ENCODE data around the gene CHCHD5.
"Not testable (repeated sequence)": the region's sequence is repeated elsewhere in the genome, so short reads cannot be mapped to it uniquely, and the experiment has no call there.

Gene CHCHD5

DNA sequence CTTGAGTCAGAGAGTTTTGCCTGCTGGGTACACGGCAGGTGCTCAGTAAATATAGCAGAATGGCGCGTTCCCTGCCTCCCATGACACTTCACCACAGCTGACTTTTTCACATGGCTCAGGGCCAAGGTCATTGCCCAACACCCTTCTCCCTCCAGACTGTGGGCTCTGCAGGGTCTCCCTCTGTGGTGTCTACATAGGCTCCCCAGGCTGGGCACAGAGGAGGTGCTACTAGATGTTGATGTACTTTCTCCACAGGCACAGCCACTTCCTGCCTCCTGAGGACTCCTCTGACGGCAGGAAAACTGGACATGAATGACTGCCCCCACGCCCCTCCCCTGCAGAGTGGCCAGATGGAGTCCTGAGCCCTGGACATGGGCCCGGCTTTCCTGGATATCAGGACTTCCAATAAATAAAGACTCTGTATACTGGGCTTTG, 4.2 kb downstream of the CHCHD5 start:
- DNase-seq, result no peak

DNA sequence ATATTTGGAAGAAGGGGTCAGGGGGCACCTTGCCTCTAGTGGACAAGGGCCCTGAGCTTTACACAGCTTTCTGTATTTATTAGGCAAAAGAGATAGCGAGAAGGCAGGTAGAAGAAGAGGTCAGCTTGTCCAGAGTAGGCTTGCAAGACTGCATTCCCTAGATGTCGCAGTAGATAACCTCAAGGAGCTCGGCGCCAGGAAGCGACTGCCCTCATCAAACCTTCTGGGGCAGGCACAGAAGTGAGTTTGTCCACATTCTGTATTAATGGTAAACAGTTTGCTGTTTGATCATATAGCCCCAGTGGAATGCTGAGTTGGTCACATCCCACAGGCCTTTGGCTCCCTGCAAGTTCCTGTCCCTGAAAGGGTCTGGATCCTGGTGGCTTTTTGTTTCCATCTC, 7.0 kb downstream of the CHCHD5 start:
- DNase-seq, result no peak

DNA sequence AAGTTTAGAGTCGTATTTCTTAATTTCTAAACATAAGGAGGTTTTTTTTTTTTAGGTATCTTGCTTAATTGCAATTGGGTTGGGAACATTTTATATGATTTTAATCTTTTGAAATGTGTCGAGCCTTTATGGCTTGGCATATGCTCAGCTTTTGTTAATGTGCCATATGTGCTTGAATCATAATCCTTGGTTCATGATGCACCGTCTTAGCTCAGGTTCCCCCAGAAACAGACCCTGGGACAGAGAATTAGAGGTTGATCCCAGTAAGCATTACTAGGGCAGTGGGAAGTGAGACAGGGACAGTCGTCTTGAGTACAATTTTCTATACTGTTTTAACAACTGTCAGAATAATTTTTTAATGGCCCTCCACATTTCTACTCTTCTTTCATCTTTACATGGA, 9.3 kb downstream of the CHCHD5 start:
- DNase-seq, result no peak

DNA sequence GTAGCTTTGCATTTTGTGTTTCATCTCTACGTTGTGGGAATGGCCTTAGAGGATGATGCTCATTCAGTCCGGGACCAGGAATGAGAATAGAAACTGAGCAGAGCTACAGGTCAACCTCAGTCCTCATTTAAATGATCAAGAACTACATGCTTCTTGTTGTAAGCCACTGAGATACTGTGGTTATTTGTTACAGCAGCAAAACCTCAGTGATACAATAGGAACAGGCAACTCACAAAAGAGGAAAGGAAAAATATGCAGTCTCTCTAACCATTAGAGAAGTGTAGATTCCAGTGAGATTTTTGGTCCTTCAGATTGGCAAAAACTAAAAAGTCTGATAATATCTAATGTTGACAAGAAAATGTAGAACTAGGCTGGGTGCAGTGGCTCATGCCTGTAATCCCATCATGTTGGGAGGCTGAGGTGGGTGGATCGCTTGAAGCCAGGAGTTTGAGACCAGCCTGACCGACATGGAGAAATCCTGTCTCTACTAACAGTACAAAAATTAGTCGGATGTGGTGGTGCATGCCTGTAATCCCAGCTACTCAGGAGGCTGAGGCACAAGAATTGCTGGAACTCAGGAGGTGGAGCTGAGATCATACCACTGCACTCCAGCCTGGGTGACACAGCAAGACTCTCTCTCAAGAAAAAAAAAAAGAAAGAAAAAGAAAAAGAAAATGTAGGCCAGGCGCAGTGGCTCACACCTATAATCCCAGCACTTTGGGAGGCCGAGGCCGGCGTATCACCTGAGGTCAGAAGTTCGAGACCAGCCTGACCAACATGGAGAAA, 13.3 kb downstream of the CHCHD5 start:
- no peak for DNase-seq

DNA sequence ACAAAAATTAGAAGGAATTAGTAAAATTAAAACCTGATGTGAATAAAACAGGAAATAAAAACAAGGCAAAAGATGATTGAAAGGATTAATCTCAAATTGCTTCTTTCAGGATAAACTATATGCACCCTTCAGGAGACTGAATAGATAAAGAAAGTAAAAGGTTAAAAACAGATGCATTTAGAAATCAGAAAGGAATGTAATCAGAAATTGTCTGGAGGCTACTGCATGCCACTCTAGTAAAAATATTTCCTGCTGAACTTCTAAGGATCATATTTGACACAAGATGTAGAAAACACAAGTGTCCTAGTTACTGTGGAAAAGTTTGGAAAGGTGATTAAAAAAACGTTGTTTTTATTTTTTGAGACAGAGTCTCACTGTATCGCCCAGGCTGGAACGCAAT, 16.2 kb downstream of the CHCHD5 start:
- DNase-seq, result no peak

DNA sequence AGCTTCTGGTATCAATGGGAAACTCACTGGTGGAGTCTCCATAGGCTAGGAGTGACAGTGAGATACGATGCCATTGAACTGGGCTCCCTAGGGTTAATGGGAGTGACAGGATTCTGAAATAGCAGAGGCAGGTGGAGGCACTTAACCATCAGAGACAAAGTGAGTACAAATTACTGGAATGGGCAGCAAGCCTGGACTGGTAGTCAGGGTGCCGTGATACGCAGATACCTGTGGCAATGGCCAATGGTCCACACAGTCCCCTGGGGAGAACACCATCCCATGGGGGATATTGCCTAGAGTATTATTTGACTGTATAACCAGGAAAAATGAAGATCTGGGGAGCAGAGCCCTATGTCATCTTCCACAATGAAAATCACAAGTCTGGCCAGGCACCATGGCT, 17.3 kb downstream of the CHCHD5 start:
- DNase-seq, result no peak

DNA sequence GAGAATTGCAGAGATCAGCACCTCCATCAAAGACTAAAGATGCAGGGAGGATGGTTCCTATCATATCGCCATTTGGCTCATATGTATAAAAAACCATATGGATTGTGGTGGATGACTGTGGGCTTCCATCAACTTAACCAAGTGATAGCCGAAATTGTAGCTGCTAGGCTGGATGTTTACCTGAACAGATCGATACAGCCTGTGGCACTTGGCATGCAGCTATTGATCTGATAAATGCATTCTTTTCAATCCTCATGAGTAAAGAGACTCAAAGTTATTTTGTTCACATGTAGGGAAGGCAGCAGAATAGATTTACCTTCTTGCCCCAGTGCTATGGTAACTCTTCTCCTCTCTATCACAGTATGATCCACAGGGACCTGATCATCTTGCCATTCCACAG, 18.5 kb downstream of the CHCHD5 start:
- DNase-seq, result no peak

DNA sequence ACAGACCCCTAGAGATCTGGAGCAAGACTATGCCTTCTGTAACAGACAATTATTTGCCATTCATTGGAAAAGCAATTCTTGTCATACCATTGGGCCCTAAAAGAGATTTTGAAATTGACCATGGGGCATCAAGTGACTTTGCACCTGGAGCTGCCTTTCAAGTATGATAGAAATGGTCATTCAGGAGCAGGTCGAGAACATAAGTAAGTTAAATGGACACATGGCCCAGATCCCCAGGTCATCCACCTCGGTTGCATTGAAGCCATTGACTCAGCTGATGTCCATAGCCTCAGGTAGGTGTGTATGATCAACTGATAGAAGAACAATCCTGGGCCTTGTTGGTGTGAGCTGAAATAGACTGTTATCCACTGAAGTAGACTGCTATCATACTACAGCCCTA, 19.3 kb downstream of the CHCHD5 start:
- DNase-seq, result no peak

DNA sequence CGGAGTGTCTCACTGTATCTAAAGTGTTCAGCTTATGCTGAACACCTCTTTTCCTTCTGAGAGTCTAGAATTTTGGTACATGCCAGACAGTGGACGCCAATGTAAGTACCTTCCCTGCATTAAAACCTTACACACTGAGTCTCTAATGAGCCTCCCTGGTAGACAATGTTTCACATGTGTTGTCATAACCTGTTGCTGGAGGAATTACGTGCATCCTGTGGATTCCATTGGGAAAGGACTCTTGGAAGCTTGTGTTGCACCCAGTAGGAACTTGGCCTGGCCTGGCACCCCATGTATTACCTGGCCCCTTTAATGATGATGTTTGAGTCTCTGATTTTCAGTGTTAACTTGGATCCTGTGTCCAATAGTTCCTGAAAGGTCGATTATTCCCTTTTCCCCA, 20.5 kb downstream of the CHCHD5 start:
- no peak for DNase-seq

DNA sequence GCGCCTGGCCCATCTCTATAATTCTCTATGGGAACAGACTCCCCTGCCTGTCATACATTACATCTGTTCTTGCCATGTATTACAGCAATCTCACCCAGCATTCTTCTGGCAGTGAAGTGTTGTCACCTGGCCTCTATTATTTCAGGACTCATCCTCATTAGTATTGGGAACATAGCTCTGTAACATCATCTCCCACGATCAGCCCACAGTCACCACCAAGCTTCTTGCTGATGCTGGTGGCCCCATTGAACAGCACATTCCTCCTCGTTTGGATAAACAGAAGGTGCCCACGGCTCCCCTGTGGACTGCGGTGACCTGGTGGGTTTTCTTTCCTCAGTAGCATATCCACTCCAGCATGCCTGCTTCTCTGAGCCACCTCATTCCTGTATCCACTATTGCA, 21.5 kb downstream of the CHCHD5 start:
- DNase-seq, result no peak

DNA sequence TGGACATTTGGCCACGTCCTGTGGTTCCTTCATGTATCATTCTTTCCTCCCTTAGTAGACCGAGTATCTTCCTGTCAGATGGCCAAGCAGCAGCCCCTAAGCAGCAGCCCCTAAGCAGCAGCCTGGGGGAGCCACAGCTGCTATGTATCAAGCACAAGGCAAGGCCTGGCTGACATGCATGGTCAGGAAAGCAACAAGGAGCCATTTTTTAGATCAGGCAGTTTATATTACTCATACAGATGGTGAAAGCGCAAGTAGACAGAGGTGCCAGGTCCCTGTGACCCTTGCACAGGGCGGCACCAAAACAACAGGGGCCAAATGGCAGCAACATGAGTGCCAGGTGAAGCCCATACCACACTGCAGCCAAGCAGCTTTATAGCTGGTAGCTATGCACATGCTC, 22.1 kb downstream of the CHCHD5 start:
- no peak for DNase-seq

DNA sequence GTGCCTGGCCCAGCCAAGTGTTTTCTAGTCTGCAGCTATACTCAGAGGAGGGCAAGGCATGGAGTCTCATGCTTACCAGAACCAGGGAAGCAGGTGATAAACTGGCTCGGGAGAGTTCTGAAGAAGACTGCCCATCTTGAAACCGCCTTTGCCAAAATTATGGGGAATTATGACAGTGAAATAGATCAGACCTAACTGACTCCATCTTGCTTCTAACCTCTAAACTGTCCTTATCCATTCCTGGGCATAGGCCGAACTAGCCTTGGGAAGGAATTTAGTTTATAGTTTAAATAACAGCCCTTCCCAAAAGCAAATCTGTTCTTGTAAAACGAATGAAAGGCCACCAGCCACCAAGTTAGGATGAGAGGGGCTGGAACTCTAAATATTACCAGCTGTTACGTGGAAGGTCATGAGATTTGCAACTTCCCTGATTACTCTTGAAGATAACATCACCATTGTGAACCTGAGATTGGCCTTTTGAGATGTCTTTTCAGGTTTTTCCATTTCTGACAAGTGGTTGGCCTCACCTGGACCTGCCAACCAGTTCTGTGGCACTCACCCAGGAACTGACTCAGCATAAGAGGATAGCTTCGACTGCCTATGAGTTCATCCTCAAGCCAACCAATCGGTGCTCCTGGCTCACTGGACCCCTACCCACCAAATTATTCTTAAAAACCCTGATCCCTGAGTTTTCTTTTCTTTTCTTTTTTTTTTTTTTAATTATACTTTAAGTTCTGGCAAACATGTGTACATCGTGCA, 23.4 kb downstream of the CHCHD5 start:
- no peak for DNase-seq

DNA sequence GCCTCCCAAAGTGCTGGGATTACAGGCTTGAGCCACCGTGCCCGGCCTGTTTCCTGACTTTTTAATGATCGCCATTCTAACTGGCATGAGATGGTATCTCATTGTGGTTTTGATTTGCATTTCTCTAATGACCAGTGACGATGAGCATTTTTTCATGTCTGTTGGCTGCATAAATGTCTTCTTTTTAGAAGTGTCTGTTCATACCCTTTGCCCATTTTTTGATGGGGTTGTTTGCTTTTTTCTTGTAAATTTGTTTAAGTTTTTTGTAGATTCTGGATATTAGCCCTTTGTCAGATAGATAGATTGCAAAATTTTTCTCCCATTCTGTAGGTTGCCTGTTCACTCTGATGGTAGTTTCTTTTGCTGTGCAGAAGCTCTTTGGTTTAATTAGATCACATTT, 24.9 kb downstream of the CHCHD5 start:
- DNase-seq, result not testable (repeated sequence)

DNA sequence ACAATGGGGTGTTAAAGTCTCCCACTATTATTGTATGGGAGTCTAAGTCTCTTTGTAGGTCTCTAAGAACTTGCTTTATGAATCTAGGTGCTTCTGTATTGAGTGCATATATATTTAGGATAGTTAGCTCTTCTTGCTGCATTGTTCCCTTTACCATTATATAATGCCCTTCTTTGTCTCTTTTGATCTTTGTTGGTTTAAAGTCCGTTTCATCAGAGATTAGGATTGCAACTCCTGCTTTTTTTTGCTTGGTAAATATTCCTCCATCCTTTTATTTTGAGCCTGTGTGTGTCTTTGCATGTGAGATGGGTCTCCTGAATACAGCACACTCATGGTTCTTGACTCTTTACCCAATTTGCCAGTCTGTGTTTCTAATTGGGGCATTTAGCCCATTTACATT, 27.9 kb downstream of the CHCHD5 start:
- DNase-seq, result not testable (repeated sequence)

DNA sequence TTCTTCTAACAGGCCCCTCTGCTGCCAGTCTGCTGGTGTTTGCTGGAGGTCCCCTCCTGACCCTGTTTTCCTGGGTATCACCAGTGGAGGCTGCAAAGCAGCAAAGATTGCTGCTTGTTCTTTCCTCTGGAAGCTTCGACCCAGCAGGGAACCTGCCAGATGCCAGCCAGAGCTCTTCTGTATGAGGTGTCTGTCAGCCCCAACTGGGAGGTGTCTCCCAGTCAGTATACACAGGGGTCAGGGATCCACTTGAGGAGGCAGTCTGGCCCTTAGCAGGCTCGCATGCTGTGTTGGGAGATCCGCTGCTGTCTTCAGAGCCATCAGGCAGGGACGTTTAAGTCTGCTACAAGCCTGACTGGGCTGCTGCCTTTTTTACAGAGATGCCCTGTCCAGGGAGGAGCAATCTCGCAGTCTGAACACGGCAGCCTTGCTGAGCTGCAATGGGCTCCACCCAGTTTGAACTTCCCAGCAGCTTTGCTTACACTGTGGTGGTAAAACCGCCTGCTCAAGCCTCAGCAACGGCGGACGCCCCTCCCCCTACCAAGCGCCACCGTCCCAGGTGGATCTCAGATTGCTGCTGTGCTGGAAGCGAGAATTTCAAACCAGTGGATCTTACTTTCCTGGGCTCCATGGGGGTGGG, 29.9 kb downstream of the CHCHD5 start:
- DNase-seq, result no peak

DNA sequence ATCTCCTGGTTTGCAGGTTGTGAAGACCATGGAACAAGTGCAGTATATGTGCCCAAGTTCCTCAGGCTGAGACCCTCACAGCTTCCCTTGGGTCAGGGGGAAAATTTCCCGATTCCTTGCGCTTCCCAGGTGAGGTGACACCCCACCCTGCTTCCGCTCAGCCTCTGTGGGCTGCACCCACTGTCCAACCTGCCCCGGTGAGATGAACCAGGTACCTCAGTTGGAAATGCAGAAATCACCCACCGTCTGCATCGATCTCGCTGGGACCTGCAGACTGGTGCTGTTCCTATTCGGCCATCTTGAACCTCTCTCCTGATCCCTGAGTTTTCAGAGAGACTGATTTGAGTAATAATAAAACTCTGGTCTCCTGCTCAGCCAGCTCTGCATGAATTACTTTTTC, 30.6 kb downstream of the CHCHD5 start:
- DNase-seq, result no peak

DNA sequence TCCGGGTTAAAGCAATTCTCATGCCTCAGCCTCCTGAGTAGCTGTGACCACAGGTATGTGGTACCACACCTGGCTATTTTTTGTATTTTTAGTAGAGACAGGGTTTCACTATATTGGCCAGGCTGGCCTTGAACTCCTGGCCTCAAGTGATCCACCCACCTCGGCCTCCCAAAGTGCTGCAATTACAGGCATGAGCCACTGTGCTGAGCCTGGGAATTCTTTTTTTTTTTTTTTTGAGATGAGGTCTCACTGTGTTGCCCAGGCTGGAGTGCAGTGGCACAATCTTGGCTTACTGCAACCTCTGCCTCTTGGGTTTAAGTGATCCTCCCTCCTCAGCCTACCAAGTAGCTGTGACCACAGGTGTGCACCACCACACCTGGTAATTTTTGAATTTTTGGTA, 31.4 kb downstream of the CHCHD5 start:
- DNase-seq, result not testable (repeated sequence)

DNA sequence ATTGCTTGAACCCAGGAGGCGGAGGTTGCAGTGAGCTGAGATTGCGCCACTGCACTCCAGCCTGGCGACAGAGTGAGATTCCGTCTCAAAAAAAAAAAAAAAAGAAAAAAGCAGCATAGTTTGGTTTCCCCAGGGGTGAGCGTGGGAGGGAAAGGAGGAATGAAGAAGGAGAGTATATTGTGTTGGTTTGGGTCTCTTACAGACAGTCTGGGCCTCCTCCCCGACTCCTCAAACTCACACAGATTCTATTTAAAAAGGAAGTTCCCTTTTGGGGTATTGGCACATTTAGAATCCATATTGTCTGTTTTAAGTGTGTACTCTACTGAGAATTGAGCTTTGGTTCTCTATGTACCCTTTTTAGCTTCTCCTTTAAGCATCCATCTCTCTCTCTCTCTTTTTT, 34.0 kb downstream of the CHCHD5 start:
- no peak for DNase-seq

DNA sequence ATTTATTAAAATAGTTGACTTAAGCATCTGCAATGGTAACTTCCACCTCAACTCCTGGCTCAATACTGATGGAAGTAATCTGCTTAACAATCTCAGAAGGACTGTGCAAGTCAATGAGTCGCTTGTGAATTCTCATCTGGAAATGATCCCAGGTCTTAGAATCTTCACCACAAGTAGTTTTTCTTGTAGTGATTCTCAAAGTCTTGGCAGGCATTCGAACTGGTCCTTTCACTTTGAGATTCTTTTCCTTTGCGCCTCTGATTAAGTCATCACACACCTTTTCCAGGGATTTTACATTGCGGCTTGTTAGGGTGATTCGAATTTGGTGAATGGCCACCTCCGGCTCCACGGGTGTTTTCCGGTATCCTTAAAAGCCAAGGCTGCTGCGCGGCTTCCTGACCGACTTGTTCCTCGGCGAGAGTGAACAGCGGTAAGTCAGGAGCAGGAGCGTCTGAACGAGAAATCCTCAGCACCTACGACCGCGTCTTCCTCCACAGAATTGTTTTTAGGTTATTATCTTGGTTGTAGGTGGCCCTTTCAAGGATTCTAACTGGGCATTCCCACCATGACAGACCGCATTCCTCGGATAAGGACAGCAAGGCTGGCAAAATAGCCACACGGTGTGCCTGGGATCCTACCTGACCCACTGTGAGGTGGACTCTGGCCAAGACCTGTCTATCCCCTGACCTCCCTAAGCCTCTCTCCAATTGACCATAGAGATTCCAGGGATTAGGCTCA, 37.5 kb downstream of the CHCHD5 start:
- DNase-seq, result peak; percentile 85

DNA sequence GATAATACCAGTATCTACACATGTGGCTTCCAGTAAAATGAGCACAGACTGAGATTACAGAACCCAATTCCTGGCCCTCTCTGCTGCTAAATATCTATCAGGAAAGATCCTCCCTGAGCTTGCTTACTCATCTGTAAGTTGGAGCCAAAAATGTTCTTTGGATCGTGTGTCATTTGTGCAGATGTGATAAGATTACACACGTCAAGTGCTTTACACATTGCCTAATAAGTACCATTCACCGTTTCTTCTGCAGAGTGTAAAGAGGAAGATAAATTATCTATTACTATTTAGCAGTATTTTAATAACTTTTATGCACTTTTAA, 38.1 kb downstream of the CHCHD5 start:
- peak; percentile 93 for DNase-seq

DNA sequence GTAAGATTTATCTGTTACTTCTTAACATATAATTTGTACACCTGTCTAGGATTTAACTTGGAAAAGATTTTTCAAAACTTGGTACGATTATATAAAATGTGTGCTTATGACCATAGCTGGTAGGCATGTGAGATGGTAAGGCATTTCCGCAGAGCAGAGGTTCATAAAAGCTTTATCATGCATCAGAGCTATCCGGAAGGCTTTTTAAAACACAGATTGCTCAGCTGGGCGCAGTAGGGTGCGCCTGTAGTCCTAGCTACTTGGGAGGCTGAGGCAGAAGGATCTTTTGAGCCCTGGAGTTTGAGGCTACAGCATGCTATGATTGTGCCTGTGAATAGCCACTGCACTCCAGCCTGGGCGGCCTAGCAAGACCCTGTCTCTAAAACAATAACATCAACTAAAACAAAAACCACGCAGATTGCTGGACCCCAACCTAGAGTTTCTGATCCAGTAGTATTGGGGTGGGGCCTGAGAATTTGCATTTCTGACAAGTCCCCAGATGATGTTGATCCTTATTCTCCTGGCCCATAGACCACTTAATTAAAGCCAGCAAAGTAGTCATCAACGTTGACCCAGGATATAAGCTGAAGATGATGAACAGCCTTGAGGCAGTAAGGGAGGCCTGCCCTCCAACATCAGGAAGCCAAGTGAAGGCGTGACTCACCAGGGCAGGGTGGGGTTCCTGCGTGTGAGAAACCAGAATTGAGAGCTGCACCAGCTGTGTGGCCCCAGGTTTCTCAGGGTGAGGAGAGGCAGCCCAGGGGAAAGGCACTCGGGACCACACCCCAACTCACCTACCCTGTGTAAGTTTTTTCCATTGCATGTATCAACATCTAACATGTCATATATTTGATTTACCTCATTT, 39.7 kb downstream of the CHCHD5 start:
- peak; percentile 74 for DNase-seq

DNA sequence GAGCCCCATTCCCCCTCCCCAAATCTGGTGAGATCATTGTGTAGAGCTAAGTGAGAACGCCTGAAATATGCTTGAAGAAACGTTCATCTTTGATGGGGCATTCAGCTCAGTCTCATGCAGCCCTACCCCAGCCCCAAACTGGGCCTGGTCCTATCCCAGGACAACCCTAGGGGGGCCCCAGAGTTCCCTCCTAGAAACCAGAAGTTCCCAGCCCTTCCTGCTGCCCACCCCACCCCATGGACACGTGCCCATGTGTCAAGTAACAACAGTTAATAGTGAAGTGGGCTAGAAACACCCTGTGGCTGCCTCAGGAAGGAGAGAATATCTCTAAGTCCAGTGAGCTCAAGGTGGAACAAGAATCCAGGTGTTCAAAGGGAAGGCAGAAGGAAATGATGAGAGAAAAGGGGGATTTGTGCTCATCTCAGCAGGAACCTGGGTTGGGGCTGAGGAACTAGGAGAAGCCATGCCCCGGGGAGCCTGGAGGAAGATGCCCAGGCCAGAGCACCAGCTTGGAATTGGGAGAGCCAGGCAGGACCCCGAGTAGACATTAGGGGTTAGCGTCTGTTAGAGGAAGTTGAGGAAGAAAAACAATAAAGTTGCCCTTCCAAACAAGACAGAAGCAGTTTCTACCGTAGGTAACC, 41.2 kb downstream of the CHCHD5 start:
- DNase-seq, result no peak

All from fibroblast of skin of right quadriceps (primary cell).